HG02884 (cell line): ENCODE measurements around the gene GLRX3.

Source experiments
- ATAC-seq: cut with Tn5 transposase; IDR thresholded peaks from one replicate; pipeline ENCODE4 v1.9.1; 2021; ENCODE audit warnings: mild to moderate bottlenecking, moderate library complexity; ENCODE audit not compliant: unreplicated experiment

GLRX3 gene

GRCh38 chr10:130203626-130204025 lies 67.4 kb downstream of the GLRX3 start:
- ATAC-seq = no peak

- ATAC-seq = no peak
These were observed 70.1 kb downstream of the GLRX3 start for GRCh38 chr10:130206216-130206737.

GRCh38 chr10:130207205-130207604 lies 71.0 kb downstream of the GLRX3 start:
- no peak for ATAC-seq

GRCh38 chr10:130208807-130209206 lies 72.6 kb downstream of the GLRX3 start:
- ATAC-seq = no peak

GRCh38 chr10:130212746-130213145 lies 76.6 kb downstream of the GLRX3 start:
- ATAC-seq = no peak

GRCh38 chr10:130213286-130214080 lies 77.3 kb downstream of the GLRX3 start:
- no peak for ATAC-seq

- no peak for ATAC-seq
These were observed 78.2 kb downstream of the GLRX3 start for GRCh38 chr10:130214431-130214830.

GRCh38 chr10:130215151-130215930 lies 79.2 kb downstream of the GLRX3 start:
- ATAC-seq = no peak

GRCh38 chr10:130215931-130216231 lies 79.7 kb downstream of the GLRX3 start:
- ATAC-seq = no peak

GRCh38 chr10:130218181-130218641 lies 82.0 kb downstream of the GLRX3 start:
- no peak for ATAC-seq

- no peak for ATAC-seq
These were observed 82.7 kb downstream of the GLRX3 start for GRCh38 chr10:130218936-130219335.

GRCh38 chr10:130220251-130221185 lies 84.3 kb downstream of the GLRX3 start:
- no peak for ATAC-seq

GRCh38 chr10:130221456-130222375 lies 85.5 kb downstream of the GLRX3 start:
- ATAC-seq = no peak

GRCh38 chr10:130222381-130222780 lies 86.2 kb downstream of the GLRX3 start:
- no peak for ATAC-seq

- ATAC-seq = no peak
These were observed 88.0 kb downstream of the GLRX3 start for GRCh38 chr10:130224228-130224627.

GRCh38 chr10:130226012-130226411 lies 89.8 kb downstream of the GLRX3 start:
- no peak for ATAC-seq

GRCh38 chr10:130227883-130228282 lies 91.7 kb downstream of the GLRX3 start:
- ATAC-seq = no peak
